SK-N-SH (cell line): Measurements from ENCODE around the gene APOC3. TPM values are rescaled to one million over a fixed set of nuclear protein-coding genes. Genes with fewer than 3 reads are reported as not detected.

Source experiments
- CTCF ChIA-PET: fragments of 300-600, 350-600 bp; formaldehyde crosslinking; extraction: SDS; loops from one replicate; lab custom pipeline; 2021; lab: Yijun Ruan, JAX
- POLR2A ChIA-PET: fragments of 350-600 bp; sonication (Branson Sonifier 250); formaldehyde crosslinking; extraction: SDS; loops from one replicate; lab custom pipeline; 2020; ENCODE audit warnings: antibody characterized with exemption, inconsistent platforms; lab: Yijun Ruan, JAX
- DNase-seq: peaks from one replicate; pipeline ENCODE4 v3.0.0; 2012
- H2AFZ ChIP-seq: fragments of 200-600 bp; sonication (generic); 2 replicates; pipeline ENCODE4 v1.8.1; 2016; ENCODE audit warnings: antibody characterized with exemption, mild to moderate bottlenecking, low read depth
- H3F3A ChIP-seq: fragments of 200-600 bp; sonication (generic); replicated peaks from 2 replicates; pipeline ENCODE3; 2016; ENCODE audit warnings: antibody characterized with exemption, mild to moderate bottlenecking; ENCODE audit not compliant: insufficient read depth
- H3K27ac ChIP-seq, 2 experiments: fragments of 200-500 bp in 1 of 2; fragments of 200-600 bp in 1 of 2; sonication (Bioruptor generic) in 1 of 2; sonication (generic), shearing (Covaris generic) in 1 of 2; 2 replicates each; pipeline versions ENCODE4 v1.5.1 to v1.6.1; 2014 to 2016; ENCODE audit warnings: low read depth in 2 of 2, inconsistent platforms in 1 of 2, low read length in 1 of 2, mild to moderate bottlenecking in 1 of 2, mixed read lengths in 1 of 2
- H3K27me3 ChIP-seq: fragments of 200-600 bp; sonication (generic), shearing (Covaris generic); 2 replicates; pipeline ENCODE4 v1.6.1; 2016; ENCODE audit warnings: mixed run types; ENCODE audit not compliant: insufficient read depth
- H3K36me3 ChIP-seq, 2 experiments: fragments of 200-500 bp in 1 of 2; fragments of 200-600 bp in 1 of 2; sonication (Bioruptor generic) in 1 of 2; sonication (generic) in 1 of 2; replicated peaks in 1 of 2; 2 replicates each; pipeline versions ENCODE3 to v1.5.1; 2014 to 2016; ENCODE audit warnings: low read length in 1 of 2, mild to moderate bottlenecking in 1 of 2; ENCODE audit not compliant: insufficient read depth in 2 of 2, control insufficient read depth in 1 of 2
- H3K4me1 ChIP-seq, 2 experiments: fragments of 200-500 bp in 1 of 2; fragments of 200-600 bp in 1 of 2; sonication (Bioruptor generic) in 1 of 2; sonication (generic), shearing (Covaris generic) in 1 of 2; 2 replicates each; pipeline versions ENCODE4 v1.5.1 to v1.6.1; 2014 to 2016; ENCODE audit warnings: low read depth in 1 of 2, low read length in 1 of 2, mixed run types in 1 of 2; ENCODE audit not compliant: insufficient read depth in 2 of 2, control insufficient read depth in 1 of 2
- H3K4me2 ChIP-seq: fragments of 200-600 bp; sonication (generic), shearing (Covaris generic); 2 replicates; pipeline ENCODE4 v1.6.1; 2017; ENCODE audit warnings: mixed run types
- H3K4me3 ChIP-seq, 2 experiments: fragments of 200-500 bp in 1 of 2; fragments of 200-600 bp in 1 of 2; sonication (Bioruptor generic) in 1 of 2; sonication (generic), shearing (Covaris generic) in 1 of 2; 2 replicates each; pipeline versions ENCODE4 v1.5.1 to v1.8.1; 2014 to 2016; ENCODE audit warnings: low read depth in 2 of 2, inconsistent platforms in 1 of 2, low read length in 1 of 2, mild to moderate bottlenecking in 1 of 2, mixed read lengths in 1 of 2, moderate library complexity in 1 of 2
- H3K79me2 ChIP-seq: fragments of 200-600 bp; sonication (generic); 2 replicates; pipeline ENCODE4 v1.8.1; 2017; ENCODE audit warnings: mild to moderate bottlenecking; ENCODE audit not compliant: insufficient read depth
- H3K9ac ChIP-seq: fragments of 200-600 bp; sonication (generic); 2 replicates; pipeline ENCODE4 v1.6.1; 2017; ENCODE audit warnings: mixed run types
- H3K9me2 ChIP-seq: fragments of 200-600 bp; sonication (generic); 2 replicates; pipeline ENCODE4 v1.6.1; 2017; ENCODE audit warnings: mixed run types
- H3K9me3 ChIP-seq: fragments of 200-600 bp; sonication (generic); 2 replicates; pipeline ENCODE4 v1.6.1; 2017; ENCODE audit warnings: mixed run types, mild to moderate bottlenecking, moderate library complexity
- H4K20me1 ChIP-seq: fragments of 200-600 bp; sonication (generic); 2 replicates; pipeline ENCODE4 v1.6.1; 2017; ENCODE audit warnings: mild to moderate bottlenecking, mixed run types; ENCODE audit not compliant: insufficient read depth
- CHD2 ChIP-seq: fragments of 150-350 bp; IDR thresholded peaks from 2 replicates; pipeline ENCODE4 v1.6.1; 2018; ENCODE audit warnings: low read length; ENCODE audit not compliant: partially characterized antibody
- CTCF ChIP-seq: fragments of 200-600 bp; sonication (generic); IDR thresholded peaks from 2 replicates; pipeline ENCODE4 v1.6.1; 2017; ENCODE audit warnings: antibody characterized with exemption, mild to moderate bottlenecking, moderate library complexity
- ELF1 ChIP-seq: IDR thresholded peaks from 2 replicates; pipeline ENCODE4 v1.4.0; 2012
- EP300 ChIP-seq, 2 experiments: IDR thresholded peaks; 2 replicates each; pipeline versions ENCODE4 v1.4.0 to v1.6.1; 2012; ENCODE audit warnings: borderline replicate concordance in 1 of 2, low read depth in 1 of 2, low read length in 1 of 2
- EZH2phosphoT487 ChIP-seq: fragments of 200-600 bp; sonication (generic); IDR thresholded peaks from 2 replicates; pipeline ENCODE4 v1.6.1; 2017; ENCODE audit warnings: low read depth, mixed run types, mild to moderate bottlenecking, antibody characterized with exemption, moderate library complexity, borderline replicate concordance
- FOSL2 ChIP-seq: IDR thresholded peaks from 2 replicates; pipeline ENCODE4 v1.4.0; 2012; ENCODE audit warnings: low read depth, mild to moderate bottlenecking, moderate library complexity, borderline replicate concordance
- FOXJ3 ChIP-seq: sonication (generic); formaldehyde crosslinking; IDR thresholded peaks from 2 replicates; pipeline ENCODE4 v1.5.1; 2020; ENCODE audit warnings: mild to moderate bottlenecking, missing genetic modification reagents
- GABPA ChIP-seq: IDR thresholded peaks from 2 replicates; pipeline ENCODE4 v1.4.0; 2012; ENCODE audit warnings: low read depth, mild to moderate bottlenecking
- IRF3 ChIP-seq: fragments of 150-350 bp; IDR thresholded peaks from 2 replicates; pipeline ENCODE4 v1.6.1; 2016; ENCODE audit warnings: mild to moderate bottlenecking, low read depth, low read length
- MAX ChIP-seq: IDR thresholded peaks from 2 replicates; pipeline ENCODE4 v1.4.0; 2012; ENCODE audit warnings: low read depth
- NFIC ChIP-seq: IDR thresholded peaks from 2 replicates; pipeline ENCODE4 v1.4.0; 2012; ENCODE audit warnings: borderline replicate concordance
- RFX5 ChIP-seq: IDR thresholded peaks from 2 replicates; pipeline ENCODE4 v1.6.1; 2012; ENCODE audit warnings: mild to moderate bottlenecking, improper control_type of control experiment, low read length
- SMC3 ChIP-seq: IDR thresholded peaks from 2 replicates; pipeline ENCODE4 v1.6.1; 2012; ENCODE audit warnings: low read depth, low read length, improper control_type of control experiment
- TAF1 ChIP-seq: IDR thresholded peaks from 2 replicates; pipeline ENCODE4 v1.6.1; 2012; ENCODE audit warnings: low read depth, mild to moderate bottlenecking, low read length, moderate library complexity, borderline replicate concordance
- USF1 ChIP-seq: IDR thresholded peaks from 2 replicates; pipeline ENCODE4 v1.4.0; 2012; ENCODE audit warnings: low read depth, borderline replicate concordance
- YY1 ChIP-seq: IDR thresholded peaks from 2 replicates; pipeline ENCODE4 v1.4.0; 2012; ENCODE audit warnings: low read depth, mild to moderate bottlenecking
- WGBS: methylation state at CpG from one replicate; pipeline ENCODE4 v1.1.6; 2017; ENCODE audit warnings: low lambda C conversion rate; 5-methylcytosine and 5-hydroxymethylcytosine counted together
- polyA plus RNA-seq, 3 experiments: library from polyadenylated mRNA; depleted of rRNA; stranded (reverse); fragments of >200 nt; gene quantifications; 2 replicates each; pipeline ENCODE4 v1.2.3, GENCODE V29; 2012

APOC3 gene
- polyA plus RNA-seq, 1 of the 3 experiments (the other 2 are of a cell fraction) = not detected

GRCh38 chr11:116787436-116787785 lies 42.3 kb upstream of the APOC3 start:
- Histone ChIP-seq H3K4me2 (peak overlapping the region; percentile 88), H3K79me2 (peaks cover 27% of the 10 kb centered on the region), H2AFZ (peak overlapping the region; percentile 98), H3K9me3 (no peaks in the 10 kb centered on the region), H4K20me1 (no peaks in the 10 kb centered on the region), H3K27me3 (no peaks in the 10 kb centered on the region), H3K27ac (peak overlapping the region; percentile 47 to 58; a peak in 3 of 4 replicates), H3K9ac (peak overlapping the region; percentile 90), H3K4me1 (peaks cover 0 to 20% of the 10 kb centered on the region in 2 experiments; a peak in 2 of 4 replicates), H3K36me3 (peaks cover 39 to 43% of the 10 kb centered on the region in 2 experiments), H3K9me2 (no peaks in the 10 kb centered on the region), H3K4me3 (peak overlapping the region; percentile 75 to 93), H3F3A (no peaks in the 10 kb centered on the region)
- CTCF ChIA-PET = interaction anchor here (0.7 to 11.4 kb wide), 11 partner anchors 10 to 440 kb away, joined by 3 to 268 read pairs (median 4); partner anchors contain the start of genes APOA4, APOC3, BUD13 and SIK3
- no peak for DNase-seq
- POLR2A ChIA-PET = interaction anchor here (0.7 to 1.7 kb wide), 4 partner anchors 14 to 357 kb away, joined by 3 to 8 read pairs (median 4); partner anchors contain the start of genes APOA1 and PAFAH1B2
- no peak for TF ChIP-seq MAX
- no peak for TF ChIP-seq IRF3
- TF ChIP-seq FOSL2 = no peak
- TF ChIP-seq RFX5 = no peak
- TF ChIP-seq EZH2phosphoT487 = no peak
- no peak for TF ChIP-seq EP300 (IDR thresholded peaks at IDR 0.05; ENCODE audit: borderline replicate concordance in 1 of 2, low read depth in 1 of 2, low read length in 1 of 2)
- TF ChIP-seq TAF1 = no peak
- no peak for TF ChIP-seq FOXJ3
- TF ChIP-seq ELF1 = no peak
- TF ChIP-seq SMC3 = no peak
- TF ChIP-seq GABPA = no peak
- TF ChIP-seq CHD2 = no peak
- 1% methylated on average over 11 of the region's 15 CpGs for WGBS

GRCh38 chr11:116787786-116788486 lies 41.8 kb upstream of the APOC3 start, which contains the start of gene ZPR1:
TSS of gene ZPR1 (minus strand) at chr11:116788023. CDS start at chr11:116787990, 33 bp downstream.
- Histone ChIP-seq H2AFZ (peak within 1 kb of the TSS; percentile 98), H3K9me2 (no peaks in the 10 kb centered on the region), H4K20me1 (no peaks in the 10 kb centered on the region), H3K27me3 (no peaks in the 10 kb centered on the region), H3K4me1 (peaks cover 5 to 20% of the 10 kb centered on the region in 2 experiments; a peak in 3 of 4 replicates), H3K9me3 (no peaks in the 10 kb centered on the region), H3K4me3 (peak within 1 kb of the TSS; percentile 75 to 93), H3F3A (peaks cover 4% of the 10 kb centered on the region), H3K4me2 (peak within 1 kb of the TSS; percentile 88), H3K9ac (peak within 1 kb of the TSS; percentile 90), H3K79me2 (peaks cover 27% of the 10 kb centered on the region), H3K27ac (peak within 1 kb of the TSS; percentile 58 to 70), H3K36me3 (peaks cover 33 to 38% of the 10 kb centered on the region in 2 experiments)
- DNase-seq = peak; percentile 96
- ChIA-PET POLR2A (interaction anchor here (0.7 to 1.7 kb wide), 5 partner anchors 14 to 356 kb away, joined by 3 to 8 read pairs (median 4); partner anchors contain the start of genes APOA1 and PAFAH1B2), CTCF (interaction anchor here (0.7 to 11.4 kb wide), 10 partner anchors 10 to 439 kb away, joined by 3 to 268 read pairs (median 6); partner anchors contain the start of genes BUD13 and SIK3)
- WGBS = 6% methylated on average over 23 of the region's 56 CpGs
- TF ChIP-seq YY1 (peak; percentile 86), CTCF (no peak), IRF3 (no peak), USF1 (no peak), RFX5 (no peak), NFIC (no peak), SMC3 (no peak)
